ENCODE measurements around the gene SCAND1. TPM values are rescaled to one million over a fixed set of nuclear protein-coding genes. Genes with fewer than 3 reads are reported as not detected.
A peak's percentile ranks its signal among the peaks of the same experiment; 100 is the strongest.
"Not testable (repeated sequence)": the region's sequence is repeated elsewhere in the genome, so short reads cannot be mapped to it uniquely, and the experiment has no call there.

SCAND1 gene
- 100 to 1,000 TPM in 3 of 4 donors, 10 to 100 TPM in 1; 88.3 to 138 (median 118) TPM for total RNA-seq

DNA sequence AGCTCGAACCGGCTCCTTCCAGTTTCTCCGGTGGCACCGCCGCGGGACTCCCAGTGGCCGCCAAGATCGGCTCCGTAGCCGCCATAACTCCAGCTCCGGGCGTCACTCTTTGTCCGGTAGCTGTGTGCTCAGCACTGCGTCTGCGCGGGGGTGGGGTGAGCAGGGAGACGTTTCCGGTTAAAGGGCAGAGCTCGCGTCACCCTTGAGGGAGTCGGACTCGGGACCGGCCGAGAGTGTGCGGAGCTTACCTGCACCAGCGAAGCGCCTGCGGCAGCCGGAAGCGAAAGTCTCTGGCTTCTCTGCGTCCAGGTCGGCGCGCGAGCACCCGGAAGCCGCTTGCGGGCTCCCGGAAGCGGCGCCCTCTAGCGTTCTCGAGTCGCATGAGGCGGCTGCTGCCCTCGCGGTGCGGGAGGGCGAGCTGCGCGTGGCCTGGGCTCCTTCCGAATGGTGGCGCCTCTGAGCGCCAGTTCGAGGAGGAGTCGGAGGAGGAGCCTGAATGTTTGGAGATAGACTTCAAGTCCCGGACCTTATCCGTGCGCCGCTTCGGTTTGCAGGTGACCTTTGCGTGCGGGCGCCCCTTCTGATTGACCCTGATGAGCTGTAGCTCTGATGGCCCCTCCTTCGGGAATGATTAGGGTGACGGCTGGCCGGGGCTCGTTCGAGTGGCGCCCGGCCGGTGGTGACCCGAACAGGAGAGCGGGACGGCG is at the start of gene SCAND1:
SCAND1 (minus strand) TSS at position 303 of the 707 bp plus-strand sequence; CDS start at position 85, 218 bp downstream.
- in situ Hi-C loops (cut with MboI; ENCODE audit: low sequenced_read_pairs in 4 of 4) (no loop called here), intact Hi-C loops (cut with DNase I; ENCODE audit: low total_unique reads) (loop anchor here (1.0 to 5.0 kb wide), 4 partner anchors 110 to 352 kb away; partner anchors contain the start of gene RBM39)
- no peaks in the 10 kb centered on the region for H3K27me3 ChIP-seq
- peak; percentile 83 to 87 for TF ChIP-seq POLR2A (IDR thresholded peaks at IDR 0.05)
- TF ChIP-seq, protein P1, sequence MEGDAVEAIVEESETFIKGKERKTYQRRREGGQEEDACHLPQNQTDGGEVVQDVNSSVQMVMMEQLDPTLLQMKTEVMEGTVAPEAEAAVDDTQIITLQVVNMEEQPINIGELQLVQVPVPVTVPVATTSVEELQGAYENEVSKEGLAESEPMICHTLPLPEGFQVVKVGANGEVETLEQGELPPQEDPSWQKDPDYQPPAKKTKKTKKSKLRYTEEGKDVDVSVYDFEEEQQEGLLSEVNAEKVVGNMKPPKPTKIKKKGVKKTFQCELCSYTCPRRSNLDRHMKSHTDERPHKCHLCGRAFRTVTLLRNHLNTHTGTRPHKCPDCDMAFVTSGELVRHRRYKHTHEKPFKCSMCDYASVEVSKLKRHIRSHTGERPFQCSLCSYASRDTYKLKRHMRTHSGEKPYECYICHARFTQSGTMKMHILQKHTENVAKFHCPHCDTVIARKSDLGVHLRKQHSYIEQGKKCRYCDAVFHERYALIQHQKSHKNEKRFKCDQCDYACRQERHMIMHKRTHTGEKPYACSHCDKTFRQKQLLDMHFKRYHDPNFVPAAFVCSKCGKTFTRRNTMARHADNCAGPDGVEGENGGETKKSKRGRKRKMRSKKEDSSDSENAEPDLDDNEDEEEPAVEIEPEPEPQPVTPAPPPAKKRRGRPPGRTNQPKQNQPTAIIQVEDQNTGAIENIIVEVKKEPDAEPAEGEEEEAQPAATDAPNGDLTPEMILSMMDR (IDR thresholded peaks at IDR 0.05 in 4 of 5, conservative IDR thresholded peaks at IDR 0.05 in 1 of 5) = peak; percentile 90 to 97 (median 94)
- H3K4me1 ChIP-seq = peaks cover 22 to 27% of the 10 kb centered on the region in 2 donors
- H3K9me3 ChIP-seq = no peaks in the 10 kb centered on the region
- ATAC-seq (peak; percentile 88 to 89), DNase-seq (peak; percentile 90 to 94)
- H3K27ac ChIP-seq = peak within 1 kb of the TSS; percentile 92 to 99 (median 96)
- H3K36me3 ChIP-seq = no peaks in the 10 kb centered on the region
- H3K4me3 ChIP-seq = peak within 1 kb of the TSS; percentile 91 to 98 (median 96)

GRCh38 chr20:36004045-36004444 is 49.7 kb upstream of the SCAND1 start:
- no peak for ATAC-seq
- no peaks in the 10 kb centered on the region for H3K36me3 ChIP-seq
- no peak overlapping the region for H3K4me3 ChIP-seq
- intact Hi-C loops (cut with DNase I; ENCODE audit: low total_unique reads) = no loop called here
- TF ChIP-seq POLR2A (IDR thresholded peaks at IDR 0.05) = no peak
- TF ChIP-seq, protein P1 (IDR thresholded peaks at IDR 0.05 in 4 of 5, conservative IDR thresholded peaks at IDR 0.05 in 1 of 5) = no peak
- DNase-seq = no peak
- in situ Hi-C loops (cut with MboI; ENCODE audit: low sequenced_read_pairs in 4 of 4) = no loop called here
- H3K4me1 ChIP-seq = no peaks in the 10 kb centered on the region
- no peaks in the 10 kb centered on the region for H3K9me3 ChIP-seq
- no peaks in the 10 kb centered on the region for H3K27me3 ChIP-seq
- no peak overlapping the region for H3K27ac ChIP-seq

DNA sequence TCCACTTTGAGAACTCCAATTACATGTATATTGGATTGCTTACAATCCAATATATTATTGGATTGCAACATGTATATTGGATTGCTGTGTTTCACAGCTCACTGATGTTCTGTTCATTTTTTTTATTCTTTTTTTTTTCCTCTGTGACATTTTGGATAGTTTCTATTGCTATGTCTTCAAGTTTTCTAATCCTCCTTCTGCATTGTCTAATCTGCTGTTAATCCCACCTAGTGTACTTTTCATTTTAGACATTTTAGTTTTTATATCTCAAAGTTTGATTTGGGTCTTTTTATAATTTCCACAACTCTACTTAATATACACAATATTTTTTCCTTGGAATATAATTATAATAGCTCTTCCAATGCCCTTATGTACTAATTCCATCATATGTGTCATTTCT is 48.6 kb upstream of the SCAND1 start:
- Histone ChIP-seq H3K4me3 (no peak overlapping the region), H3K9me3 (no peaks in the 10 kb centered on the region), H3K36me3 (no peaks in the 10 kb centered on the region), H3K27ac (no peak overlapping the region), H3K27me3 (no peaks in the 10 kb centered on the region), H3K4me1 (no peaks in the 10 kb centered on the region)
- in situ Hi-C loops (cut with MboI; ENCODE audit: low sequenced_read_pairs in 4 of 4) (no loop called here), intact Hi-C loops (cut with DNase I; ENCODE audit: low total_unique reads) (no loop called here)
- DNase-seq = no peak
- ATAC-seq = no peak
- TF ChIP-seq, protein P1 (IDR thresholded peaks at IDR 0.05 in 4 of 5, conservative IDR thresholded peaks at IDR 0.05 in 1 of 5) = no peak
- no peak for TF ChIP-seq POLR2A (IDR thresholded peaks at IDR 0.05)

GRCh38 chr20:36001331-36001730 is 47.0 kb upstream of the SCAND1 start:
- in situ Hi-C loops (cut with MboI; ENCODE audit: low sequenced_read_pairs in 4 of 4); intact Hi-C loops (cut with DNase I; ENCODE audit: low total_unique reads); ATAC-seq; H3K4me3 ChIP-seq; DNase-seq; H3K4me1 ChIP-seq; H3K27me3 ChIP-seq; H3K36me3 ChIP-seq; H3K27ac ChIP-seq; H3K9me3 ChIP-seq: not testable (repeated sequence)

- DNase-seq; H3K4me3 ChIP-seq; H3K27ac ChIP-seq; H3K27me3 ChIP-seq; ATAC-seq; H3K4me1 ChIP-seq; H3K9me3 ChIP-seq; H3K36me3 ChIP-seq; intact Hi-C loops (cut with DNase I; ENCODE audit: low total_unique reads): not testable (repeated sequence)
- in situ Hi-C loops (cut with MboI; ENCODE audit: low sequenced_read_pairs in 4 of 4) = loop anchor here in 2 of 4 donors (5.0 to 25.0 kb wide), 3 partner anchors 136 to 441 kb away; no protein-coding TSS in a partner anchor
Measured at GRCh38 chr20:35996492-35996891, 42.2 kb upstream of the SCAND1 start.
